ENCODE data around the gene CPN1.
"Not testable (repeated sequence)": the region's sequence is repeated elsewhere in the genome, so short reads cannot be mapped to it uniquely, and the experiment has no call there.

The CPN1 gene

DNA sequence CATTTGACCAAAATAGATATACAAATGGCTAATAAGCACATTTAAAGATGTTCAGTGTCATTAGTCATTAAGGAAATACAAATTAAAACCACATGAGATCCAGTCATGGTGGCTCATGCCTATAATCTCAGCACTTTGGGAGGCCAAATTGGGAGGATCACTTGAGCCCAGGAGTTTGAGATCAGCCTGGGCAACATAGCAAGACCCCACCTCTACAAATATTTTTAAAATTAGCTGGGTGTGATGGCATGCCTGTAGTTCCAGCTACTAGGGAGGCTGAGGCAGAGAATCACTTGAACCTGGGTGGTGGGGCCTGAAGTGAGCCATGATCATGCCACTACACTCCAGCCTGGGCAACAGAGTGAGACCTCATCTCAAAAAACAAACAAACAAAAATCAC lies 607 bp upstream of the CPN1 start:
- not testable (repeated sequence) for DNase-seq (ENCODE audit: low read depth in 2 of 3, low spot score in 1 of 3)

DNA sequence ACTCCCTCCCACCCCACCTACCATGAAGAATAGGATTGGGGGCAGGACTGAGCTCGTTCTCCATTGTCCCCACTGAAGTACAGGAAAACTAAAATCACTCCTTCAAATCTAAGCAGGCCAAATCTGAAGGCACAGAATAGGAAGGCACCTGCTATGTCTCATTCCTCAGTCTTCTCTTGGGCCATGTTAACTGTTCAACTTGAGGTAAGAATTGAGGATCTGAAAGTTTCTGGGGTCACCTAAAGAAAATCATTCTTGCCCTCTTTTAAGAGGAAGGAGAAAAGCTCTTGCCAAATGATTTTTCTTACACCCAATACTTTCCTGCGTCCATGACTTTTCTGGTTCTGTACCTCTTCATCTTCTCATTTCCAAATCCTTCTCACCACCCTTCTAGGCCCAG lies 4.9 kb downstream of the CPN1 start:
- no peak for DNase-seq (ENCODE audit: low read depth in 2 of 3, low spot score in 1 of 3)

DNA sequence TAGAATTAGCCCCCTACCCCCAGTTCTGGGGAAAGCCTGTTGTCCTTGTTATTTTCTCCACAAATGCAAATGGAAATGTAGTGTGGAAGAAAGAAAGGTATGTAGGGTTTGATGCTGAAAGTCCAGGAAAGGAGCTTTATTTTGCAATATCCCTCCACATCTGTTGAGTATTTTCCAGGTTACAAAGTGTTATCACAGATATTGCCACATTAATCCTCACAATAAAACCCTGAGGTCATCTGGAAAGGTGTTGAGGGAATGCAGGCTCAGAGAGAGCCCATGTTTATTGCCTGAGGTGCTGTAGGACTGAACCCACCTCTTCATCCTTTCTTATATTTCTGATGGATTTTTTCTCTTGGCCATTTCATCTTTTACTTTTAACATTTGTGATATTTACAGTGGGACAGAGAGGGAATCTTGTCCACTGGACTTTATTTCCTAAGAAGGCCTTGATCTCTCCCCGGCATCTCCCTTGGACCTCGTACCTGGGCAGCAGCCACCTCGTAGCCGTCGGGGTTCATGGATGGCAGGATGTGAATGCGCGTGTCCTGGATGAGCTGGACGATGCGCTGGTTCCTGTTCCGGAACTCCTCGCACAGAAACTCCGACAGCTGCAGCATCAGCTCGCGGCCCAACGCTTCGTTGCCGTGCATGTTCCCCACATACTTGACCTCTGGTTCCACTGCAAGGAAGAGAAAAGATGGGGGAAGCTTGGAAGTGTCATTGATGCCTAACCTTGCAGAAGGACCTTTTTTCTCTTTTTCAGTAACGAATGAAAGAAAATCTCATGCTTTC lies 6.0 kb downstream of the CPN1 start:
- no peak for DNase-seq (ENCODE audit: low read depth in 2 of 3, low spot score in 1 of 3)

DNA sequence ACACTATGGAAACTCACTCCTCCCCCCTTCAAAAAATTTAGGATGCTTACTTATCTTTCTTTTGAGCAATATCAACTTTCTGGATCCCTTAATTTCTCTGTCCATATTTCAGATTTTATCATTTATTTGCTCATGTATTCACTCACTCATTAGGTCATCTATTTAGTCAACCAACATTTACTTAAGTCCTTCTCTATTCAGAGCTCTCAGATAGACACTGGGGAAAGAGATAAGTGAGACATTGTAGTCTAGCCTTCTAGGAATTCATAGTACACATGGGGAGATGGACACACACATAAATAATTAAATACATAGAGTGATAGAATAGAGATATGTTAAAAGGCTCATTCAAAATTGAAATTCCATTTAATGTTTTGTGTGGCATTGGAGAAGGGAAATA lies 9.2 kb downstream of the CPN1 start:
- DNase-seq (ENCODE audit: low read depth in 2 of 3, low spot score in 1 of 3): no peak

DNA sequence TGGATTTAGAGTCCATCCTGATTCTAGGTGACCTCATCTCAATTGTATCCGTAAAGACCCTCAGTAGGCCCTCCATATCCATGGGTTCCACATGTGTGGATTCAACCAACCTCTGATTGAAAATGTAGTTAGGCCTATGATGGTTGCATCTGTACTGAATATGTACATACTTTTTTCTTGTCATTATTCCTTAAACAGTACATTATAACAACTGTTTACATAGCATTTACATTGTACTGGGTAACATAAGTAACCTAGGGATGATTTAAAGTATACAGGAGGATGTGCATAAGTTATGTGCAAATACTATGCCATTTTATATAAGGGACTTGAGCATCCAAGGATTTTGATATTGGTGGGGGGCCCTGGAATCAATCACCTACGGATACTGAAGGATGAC lies 10.1 kb downstream of the CPN1 start:
- no peak for DNase-seq (ENCODE audit: low read depth in 2 of 3, low spot score in 1 of 3)

DNA sequence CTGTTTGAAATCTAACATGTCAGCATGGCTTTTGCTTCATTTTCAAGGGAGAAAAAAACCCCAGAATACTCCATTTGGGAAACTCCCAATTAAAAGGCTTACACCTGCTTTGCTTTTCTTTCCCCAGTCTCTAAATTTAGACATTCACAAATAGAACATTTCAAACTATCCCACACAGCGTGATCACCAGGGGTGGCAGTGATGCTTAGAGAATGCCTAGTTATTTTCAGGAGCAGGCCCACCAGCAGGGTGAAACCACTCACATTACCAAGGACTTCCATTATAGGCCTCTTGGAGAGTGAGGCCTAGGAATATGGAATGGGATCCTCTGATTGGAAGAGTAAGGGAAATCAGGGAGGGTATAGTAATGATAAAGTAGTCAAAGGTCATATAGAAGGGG lies 14.2 kb downstream of the CPN1 start:
- DNase-seq (ENCODE audit: low read depth in 2 of 3, low spot score in 1 of 3): no peak

DNA sequence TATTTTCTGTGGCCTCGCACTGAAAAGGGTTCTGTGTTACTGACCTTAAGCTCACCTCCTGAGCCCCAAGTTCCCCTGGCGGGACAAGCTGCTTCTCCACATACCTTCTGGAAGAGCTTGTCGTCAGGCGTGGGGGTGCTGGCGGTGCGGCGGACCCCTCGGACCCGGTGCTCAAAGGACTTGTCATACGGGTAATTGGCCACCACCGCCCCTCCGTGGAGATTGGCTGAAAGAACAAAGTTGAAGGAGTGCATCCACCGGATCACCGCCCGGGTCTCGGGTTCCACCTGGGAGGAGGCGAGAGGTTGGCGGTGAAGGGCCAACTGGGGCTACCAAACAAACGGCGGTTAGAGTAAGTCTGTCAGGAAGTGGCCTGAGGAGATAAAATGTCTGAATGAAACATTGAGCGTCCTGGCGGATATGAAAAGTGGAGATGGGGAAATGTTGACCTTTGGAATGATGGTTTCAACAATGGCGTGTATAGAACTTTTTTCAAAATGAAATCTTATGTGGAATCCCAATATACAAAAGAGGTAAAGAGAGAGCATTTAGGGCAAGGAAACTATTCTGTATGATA lies 16.5 kb downstream of the CPN1 start:
- no peak for DNase-seq (ENCODE audit: low read depth in 2 of 3, low spot score in 1 of 3)

DNA sequence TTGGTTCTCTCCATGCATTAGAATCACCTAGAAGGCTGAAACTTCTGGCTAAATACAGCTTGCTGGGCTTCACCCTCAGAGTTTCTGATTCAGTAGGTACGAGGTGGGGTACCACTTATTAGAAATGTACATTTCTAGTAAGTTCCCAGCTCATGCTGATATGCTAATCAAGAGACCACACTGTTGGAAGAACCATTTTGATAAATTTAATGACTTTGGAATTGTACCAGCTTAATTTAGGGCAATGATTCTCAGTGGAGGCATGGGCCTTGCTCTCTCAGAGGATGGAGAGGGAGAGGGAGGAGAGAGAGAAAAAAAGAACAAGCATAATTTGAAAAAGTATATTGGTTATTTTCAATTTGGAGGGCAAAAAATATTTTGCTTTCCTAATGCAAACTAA lies 20.3 kb downstream of the CPN1 start:
- DNase-seq (ENCODE audit: low read depth in 2 of 3, low spot score in 1 of 3): no peak

DNA sequence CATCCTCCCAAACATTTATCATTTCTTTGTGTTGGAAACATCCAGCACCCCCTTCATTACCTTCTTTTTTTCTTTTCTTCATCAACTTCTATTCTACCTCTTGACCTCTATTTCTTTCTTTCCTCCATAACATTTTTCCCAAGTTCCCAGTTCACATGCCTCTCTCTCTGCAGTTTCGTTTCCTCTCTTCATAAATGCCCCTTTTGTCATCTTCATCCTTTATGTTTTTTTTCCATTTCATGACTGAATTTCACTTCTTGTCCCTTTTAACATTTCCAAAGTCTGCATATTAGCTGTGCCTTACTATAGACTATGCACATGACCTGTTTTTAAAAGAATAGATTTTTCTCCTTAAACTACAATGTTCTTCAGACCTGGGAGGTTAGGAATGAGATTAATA lies 23.7 kb downstream of the CPN1 start:
- DNase-seq (ENCODE audit: low read depth in 2 of 3, low spot score in 1 of 3): no peak

DNA sequence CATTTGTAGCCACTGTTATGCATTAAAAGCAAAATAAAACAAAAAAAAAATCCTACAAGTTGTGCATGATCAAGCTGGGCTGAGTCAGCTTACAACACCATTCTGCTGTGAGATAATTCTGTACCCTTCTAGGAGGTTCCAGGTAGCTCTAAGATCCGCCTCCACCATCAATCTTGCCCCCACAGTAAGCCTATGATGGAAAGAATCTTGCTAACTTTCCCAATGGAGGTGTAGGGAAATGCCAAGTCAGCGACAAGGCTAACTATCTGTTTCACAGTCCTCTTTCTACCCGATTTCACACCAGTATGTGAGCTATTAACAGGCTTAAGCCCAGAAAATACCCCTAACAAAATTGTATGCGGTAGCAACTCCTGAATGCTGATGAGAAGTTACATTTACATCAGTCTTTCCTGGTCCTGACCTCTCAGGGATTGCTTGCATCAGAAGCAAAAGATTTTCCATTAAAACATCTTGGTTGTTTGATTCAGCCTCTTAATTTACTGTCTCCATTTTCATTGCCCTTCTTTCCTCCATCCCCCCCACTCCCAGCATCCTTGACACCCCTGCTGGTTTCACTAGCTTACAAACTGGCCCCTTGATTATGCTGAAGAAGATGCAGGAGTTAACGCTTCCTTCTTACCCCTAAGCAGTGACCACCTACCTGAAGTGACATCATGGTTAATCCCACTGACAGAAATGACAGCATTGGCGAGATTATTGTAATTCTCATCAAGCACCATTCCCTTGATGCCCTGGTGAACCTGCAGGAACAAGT lies 27.8 kb downstream of the CPN1 start:
- no peak for DNase-seq (ENCODE audit: low read depth in 2 of 3, low spot score in 1 of 3)

DNA sequence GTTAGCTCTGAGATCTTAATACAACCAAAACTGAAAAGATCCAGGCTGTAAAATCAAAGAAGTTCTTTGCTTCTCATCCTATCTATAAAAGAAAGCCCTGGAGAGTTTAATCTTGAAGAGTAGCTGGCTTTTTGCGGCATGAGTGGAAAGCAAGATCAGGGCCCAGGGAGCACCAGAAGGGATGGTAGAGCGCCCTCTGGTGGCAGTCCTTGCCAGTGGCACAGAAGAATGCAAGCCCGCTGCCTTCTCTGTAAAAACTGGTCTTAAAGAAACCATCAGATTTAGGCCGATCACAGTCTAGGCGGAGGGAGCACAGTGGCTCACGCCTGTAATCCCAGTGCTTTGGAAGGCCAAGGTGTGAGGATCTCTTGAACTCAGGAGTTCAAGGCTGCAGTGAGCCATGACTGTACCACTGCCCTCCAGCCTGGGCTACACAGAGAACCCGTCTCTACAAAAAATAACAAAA lies 35.6 kb downstream of the CPN1 start:
- DNase-seq (ENCODE audit: low read depth in 2 of 3, low spot score in 1 of 3): peak; percentile 71 to 81 (median 77)

DNA sequence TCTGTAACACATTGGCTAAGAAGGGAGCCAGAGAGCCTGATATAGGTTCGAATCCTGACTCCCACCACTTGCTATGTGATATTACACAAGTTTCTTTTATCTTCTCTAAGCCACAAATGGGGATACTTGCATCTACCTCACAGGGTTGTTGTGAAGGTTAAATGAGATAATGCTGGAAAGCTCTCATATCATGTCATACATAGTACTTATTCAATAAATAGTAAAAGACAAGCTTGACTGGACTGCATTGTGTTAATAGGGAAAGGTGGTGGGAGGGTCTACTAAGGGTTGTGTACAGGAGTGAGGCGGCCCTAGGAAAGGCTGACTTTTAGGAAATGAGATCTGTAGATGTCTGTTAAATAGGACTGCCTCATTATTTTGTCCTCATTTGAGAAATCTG lies 36.1 kb downstream of the CPN1 start:
- no peak for DNase-seq (ENCODE audit: low read depth in 2 of 3, low spot score in 1 of 3)

DNA sequence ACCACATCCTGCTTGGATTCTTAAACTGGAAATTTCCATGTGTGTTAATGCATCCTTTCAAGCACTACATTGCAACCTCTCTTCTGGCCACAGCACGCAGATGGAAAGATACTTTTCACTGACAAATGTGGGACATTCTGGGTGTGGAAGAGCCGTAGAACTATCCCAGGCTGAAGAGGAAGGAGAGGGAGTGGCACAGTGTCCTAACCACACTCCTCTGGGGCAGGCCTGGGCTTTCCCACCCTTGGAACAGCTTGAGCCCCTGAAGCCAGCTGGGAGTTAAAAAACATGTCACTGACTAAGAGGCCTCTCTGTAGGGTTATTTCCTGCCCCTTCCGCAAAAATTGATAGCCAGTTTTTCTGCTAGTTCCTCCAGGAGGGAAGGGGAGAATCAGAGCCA lies 37.9 kb downstream of the CPN1 start:
- no peak for DNase-seq (ENCODE audit: low read depth in 2 of 3, low spot score in 1 of 3)

DNA sequence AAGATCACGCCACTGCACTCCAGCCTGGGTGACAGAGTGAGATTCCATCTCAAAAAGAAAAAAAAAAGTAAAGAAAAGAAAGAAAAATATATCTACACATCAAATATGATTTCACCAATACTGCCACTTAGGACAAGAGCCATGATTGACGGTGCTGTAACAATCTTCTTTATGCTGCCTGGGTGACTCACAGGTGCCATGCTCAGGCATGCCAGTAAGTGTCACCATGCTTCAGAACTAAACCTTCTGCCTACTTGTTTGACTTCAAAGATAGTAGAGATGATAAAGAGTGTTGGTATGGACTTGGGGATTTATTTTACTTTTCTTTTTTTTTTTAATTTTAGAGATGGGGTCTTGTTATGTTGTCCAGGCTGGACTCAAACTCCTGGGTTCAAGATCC lies 38.3 kb downstream of the CPN1 start:
- no peak for DNase-seq (ENCODE audit: low read depth in 2 of 3, low spot score in 1 of 3)

DNA sequence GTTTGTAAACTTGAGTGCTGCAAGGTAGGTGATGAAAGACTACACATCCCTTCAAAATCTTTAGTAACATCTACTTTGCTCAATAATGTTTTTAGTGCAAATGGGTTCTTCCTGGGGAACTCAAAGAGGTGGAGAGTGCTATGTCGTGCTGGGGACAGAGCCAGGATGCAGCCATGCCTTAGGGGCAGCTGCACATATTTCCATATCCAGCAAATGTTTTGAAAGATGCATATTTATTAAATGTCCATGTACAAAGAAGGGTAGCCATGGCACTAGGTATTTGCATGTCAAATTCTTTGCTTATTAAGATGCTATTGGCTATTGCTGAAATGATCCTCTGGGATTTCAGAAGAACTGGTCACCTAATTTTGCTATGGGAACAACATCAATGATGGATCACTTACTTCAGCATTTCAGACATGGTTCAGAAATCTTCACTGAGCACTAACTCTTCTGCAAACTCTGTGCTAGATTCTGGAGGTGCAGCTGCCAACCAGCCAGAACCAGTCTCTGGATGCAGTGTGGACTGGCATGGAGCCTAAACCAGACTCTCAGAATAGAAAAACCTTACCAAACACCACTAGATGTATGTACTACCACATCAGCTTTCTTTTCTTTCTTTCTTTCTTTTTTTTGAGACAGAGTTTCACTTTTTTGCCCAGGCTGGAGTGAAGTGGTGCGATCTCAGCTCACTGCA lies 40.2 kb downstream of the CPN1 start:
- DNase-seq (ENCODE audit: low read depth in 2 of 3, low spot score in 1 of 3): no peak

DNA sequence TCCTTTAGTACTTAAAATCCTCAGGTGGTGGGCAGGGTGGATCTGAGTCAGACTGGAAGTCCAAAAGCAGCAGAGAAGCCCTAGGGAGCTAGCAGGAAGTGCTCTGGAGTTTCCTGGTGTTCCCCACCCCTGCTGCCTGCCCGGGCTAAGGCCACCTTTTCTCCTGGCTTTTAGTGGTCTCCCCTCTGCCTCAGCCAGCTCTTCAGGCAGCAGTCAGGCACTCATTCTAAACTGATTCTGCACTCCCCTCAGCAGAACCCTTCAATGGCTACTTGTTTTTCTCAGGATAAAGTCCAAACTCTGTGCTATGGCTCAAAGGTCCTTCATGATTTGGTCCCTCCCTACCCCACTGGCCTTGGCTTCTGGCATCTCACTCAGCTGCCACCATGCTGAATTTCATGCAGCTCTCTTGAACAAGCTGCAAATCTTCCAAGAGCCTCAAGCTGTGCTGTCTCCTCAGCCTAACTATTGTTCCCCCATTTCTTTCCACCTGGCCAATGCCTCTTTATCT lies 43.1 kb downstream of the CPN1 start:
- no peak for DNase-seq (ENCODE audit: low read depth in 2 of 3, low spot score in 1 of 3)

DNA sequence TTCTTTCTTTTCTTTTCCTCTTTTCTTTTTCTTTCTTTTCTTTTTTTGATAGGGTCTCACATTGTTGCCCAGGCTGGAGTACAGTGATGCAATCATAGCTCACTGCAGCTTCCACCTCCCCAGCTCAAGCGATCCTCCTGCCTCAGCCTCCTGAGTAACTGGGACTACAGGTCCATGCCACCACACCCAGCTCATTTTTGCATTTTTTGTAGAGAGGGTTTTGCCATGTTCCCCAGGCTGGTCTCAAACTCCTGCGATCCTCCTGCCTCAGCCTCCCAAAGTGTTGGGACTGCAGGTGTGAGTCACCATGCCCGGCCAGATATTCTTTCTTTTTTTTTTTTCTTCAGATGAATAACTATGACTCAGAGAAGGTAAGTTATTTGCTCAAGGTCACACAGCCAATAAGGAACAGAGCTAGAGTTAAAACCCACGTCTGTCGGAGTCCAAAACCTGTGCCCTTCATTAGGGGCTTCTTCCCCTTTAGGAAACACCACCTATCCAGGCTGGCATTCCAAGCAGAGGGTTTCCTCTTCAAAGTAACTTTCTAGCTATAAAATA lies 43.8 kb downstream of the CPN1 start:
- DNase-seq (ENCODE audit: low read depth in 2 of 3, low spot score in 1 of 3): no peak

DNA sequence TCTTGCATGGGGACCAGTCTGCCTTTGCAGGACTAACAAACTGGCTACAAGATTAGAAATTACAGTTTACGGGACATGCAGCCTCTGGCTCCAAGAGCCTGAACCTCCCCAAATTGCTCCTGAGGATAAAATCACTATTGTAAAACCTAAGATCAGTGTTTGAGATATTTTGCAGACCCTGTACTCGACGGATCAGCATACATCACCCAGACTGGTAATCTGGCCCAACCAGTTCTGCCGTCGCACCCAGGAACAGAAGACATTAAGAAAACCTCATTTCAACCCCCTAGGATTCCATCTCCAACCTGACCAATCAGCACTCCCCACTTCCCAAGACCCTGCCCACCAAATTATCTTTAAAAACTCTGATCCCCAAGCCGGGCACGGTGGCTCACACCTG lies 44.8 kb downstream of the CPN1 start:
- DNase-seq (ENCODE audit: low read depth in 2 of 3, low spot score in 1 of 3): no peak

DNA sequence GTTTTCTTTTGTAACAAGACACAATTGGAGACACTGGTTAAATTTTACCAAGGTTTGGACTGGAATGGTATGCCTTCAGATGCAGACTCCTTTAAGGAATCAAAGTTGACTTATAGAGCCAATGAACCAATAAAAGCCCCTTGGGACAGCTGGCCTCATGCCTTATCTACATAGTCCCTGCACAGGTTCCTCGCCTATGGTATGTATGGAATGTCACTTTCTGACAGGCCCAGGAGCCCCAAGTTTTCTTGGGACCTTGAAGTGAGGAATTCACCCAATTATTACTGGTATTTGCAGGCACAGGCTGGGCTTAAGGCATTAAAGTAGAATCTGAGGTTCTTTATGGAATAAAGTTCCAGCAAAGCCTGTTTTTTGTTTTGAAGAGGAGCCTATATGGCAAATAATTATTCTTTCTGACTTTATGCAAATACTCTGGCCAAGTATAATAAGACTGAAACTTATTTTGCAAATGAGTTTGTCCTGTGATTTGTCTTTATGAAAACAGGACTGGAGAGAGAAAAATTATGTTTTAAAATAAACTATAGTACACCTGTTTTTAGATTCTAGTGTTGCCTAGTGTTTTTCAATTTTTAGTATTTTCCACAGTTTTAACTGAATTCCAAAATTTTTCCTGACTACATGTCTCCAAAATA lies 47.8 kb downstream of the CPN1 start:
- no peak for DNase-seq (ENCODE audit: low read depth in 2 of 3, low spot score in 1 of 3)

DNA sequence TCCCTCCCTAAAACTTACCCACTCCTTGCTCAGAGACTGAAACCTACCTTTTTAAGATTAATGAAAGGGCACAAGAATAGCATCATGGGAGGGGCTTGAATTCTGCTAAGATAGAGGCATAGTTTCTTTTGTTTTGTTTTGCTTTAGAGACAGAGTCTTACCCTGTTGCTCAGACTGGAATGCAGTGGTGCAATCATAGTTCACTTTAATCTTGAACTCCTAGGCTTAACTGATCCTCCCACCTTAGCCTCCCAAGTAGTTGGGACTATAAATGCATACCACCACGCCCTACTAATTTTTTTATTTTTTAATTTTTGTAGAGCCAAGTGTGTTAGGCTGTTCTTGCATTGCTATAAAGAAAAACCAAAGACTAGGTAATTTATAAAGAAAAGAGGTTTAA lies 54.3 kb downstream of the CPN1 start:
- no peak for DNase-seq (ENCODE audit: low read depth in 2 of 3, low spot score in 1 of 3)

DNA sequence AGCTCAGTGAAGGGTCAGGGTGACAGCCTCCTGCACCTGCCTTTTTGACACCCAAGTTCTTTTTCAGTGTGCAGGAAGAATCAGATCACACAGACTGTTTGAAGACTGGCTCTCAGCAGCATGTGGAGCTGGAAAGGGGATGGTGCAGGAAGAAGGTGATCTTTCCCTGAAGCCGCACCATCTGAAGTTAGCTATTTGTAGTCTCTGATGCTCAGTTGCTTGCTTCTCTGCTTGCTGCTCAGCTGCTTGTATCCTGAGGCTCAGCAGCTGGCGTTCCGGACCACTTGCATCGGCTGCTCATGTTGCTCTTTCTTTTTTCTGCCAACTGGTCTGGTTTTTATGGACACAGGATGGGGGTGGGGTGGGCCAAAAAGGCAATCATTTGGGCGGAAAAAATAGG lies 56.1 kb downstream of the CPN1 start:
- DNase-seq (ENCODE audit: low read depth in 2 of 3, low spot score in 1 of 3): no peak

All from stimulated activated CD4-positive, alpha-beta T cell treated with anti-CD3 and anti-CD28 coated beads, Interleukin-12 subunit alpha, Interleukin-12 subunit beta, amount 100 ng/mL, for 48 hours (primary cell).